ENCODE results near the gene SEMA4D. TPM values are rescaled to one million over a fixed set of nuclear protein-coding genes. Genes with fewer than 3 reads are reported as not detected.
A peak's percentile ranks its signal among the peaks of the same experiment; 100 is the strongest.

Gene SEMA4D, protein sequence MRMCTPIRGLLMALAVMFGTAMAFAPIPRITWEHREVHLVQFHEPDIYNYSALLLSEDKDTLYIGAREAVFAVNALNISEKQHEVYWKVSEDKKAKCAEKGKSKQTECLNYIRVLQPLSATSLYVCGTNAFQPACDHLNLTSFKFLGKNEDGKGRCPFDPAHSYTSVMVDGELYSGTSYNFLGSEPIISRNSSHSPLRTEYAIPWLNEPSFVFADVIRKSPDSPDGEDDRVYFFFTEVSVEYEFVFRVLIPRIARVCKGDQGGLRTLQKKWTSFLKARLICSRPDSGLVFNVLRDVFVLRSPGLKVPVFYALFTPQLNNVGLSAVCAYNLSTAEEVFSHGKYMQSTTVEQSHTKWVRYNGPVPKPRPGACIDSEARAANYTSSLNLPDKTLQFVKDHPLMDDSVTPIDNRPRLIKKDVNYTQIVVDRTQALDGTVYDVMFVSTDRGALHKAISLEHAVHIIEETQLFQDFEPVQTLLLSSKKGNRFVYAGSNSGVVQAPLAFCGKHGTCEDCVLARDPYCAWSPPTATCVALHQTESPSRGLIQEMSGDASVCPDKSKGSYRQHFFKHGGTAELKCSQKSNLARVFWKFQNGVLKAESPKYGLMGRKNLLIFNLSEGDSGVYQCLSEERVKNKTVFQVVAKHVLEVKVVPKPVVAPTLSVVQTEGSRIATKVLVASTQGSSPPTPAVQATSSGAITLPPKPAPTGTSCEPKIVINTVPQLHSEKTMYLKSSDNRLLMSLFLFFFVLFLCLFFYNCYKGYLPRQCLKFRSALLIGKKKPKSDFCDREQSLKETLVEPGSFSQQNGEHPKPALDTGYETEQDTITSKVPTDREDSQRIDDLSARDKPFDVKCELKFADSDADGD
- total RNA-seq (9.4 and 10.0 TPM in 2 replicates), polyA plus RNA-seq (10.1 and 10.4 TPM in 2 replicates)

DNA sequence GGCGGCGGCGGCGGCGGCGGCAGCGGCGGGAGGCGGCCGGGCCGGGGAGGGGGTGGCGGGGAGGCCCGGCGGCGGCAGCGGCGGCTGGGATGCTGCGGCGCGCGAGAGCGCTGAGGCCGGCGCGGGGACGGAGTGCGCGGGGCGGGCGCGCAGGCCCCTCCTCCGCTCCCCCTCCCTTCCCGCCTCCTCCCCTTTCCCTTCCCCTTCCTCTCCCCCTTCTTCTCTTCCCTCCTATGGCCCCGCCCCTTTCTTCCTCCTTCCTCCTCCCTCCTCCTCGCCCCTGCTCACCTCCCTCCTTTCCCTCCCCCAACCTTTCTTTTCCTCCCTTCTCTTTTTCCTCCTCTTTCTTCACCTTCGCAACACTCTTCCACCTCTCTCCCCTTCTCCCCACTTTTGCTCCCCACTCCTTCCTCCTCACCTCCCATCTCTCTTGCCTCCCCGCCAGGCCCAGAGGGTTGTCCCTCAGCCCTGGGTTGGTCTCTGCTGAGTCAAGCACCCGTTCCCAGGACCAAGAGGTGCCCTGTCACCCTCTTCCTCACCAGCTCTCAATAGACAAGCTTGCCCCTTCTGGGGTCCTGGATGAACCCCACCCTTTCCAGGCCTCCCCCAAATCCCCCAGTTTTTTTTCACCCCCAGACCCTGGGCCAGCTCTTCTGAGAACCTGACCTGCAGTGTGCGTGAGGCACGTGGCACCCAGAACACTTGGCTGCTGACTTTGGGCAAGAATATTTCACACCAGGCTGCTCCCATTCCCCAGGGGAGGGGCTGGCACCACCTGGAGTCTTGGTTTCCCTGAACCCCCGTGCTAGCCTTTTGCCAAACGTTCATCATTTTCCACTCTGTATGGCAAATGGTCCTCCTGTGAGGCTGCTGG lies at the start of gene SEMA4D:
TSS of gene SEMA4D (minus strand) at position 136 of the 874 bp plus-strand sequence. CDS start 92,657 bp downstream, outside the sequence.
- H2AFZ ChIP-seq: peak within 1 kb of the TSS; percentile 80
- H3K4me2 ChIP-seq: peak within 1 kb of the TSS; percentile 94
- H3K9me2 ChIP-seq (replicated peaks; ENCODE audit: insufficient read depth): no peaks in the 10 kb centered on the region
- TF ChIP-seq CTCF (IDR thresholded peaks at IDR 0.05; ENCODE audit: poor library complexity): no peak
- H3K79me2 ChIP-seq: peaks cover 40% of the 10 kb centered on the region
- peak within 1 kb of the TSS; percentile 58 for H3K27ac ChIP-seq
- H3K27me3 ChIP-seq: no peaks in the 10 kb centered on the region
- peaks cover 4% of the 10 kb centered on the region for H3K4me1 ChIP-seq (ENCODE audit: insufficient read depth)
- DNase-seq (ENCODE audit: low spot score): peak; percentile 86
- WGBS (ENCODE audit: low lambda C conversion rate, missing lambda C conversion rate): 74% methylated on average over 7 of the region's 42 CpGs
- no peaks in the 10 kb centered on the region for H3K36me3 ChIP-seq (replicated peaks; ENCODE audit: insufficient read depth, low read depth)
- H3K9me3 ChIP-seq (ENCODE audit: low read depth): no peaks in the 10 kb centered on the region
- peak within 1 kb of the TSS; percentile 85 for H3K4me3 ChIP-seq
- no peaks in the 10 kb centered on the region for H4K20me1 ChIP-seq (ENCODE audit: insufficient read depth, poor library complexity, severe bottlenecking)

DNA sequence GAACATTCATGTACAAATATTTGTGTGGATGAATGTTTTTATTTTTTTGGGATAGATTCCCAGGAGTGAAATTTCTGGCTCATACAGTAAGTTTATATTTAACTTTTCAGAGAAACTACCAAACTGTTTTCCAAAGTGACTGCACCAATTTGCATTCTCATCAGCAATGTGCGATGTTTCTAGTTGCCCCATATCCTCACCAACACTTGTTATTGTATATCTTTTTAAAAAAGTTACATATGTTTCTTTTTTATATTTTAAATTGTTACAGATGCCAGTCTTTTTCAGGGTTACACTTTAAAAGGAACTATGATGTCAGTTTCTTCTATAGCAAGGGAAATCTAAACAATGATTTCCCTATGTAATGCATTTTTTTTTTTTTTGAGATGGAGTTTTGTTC lies 49.1 kb upstream of the SEMA4D start:
- Histone ChIP-seq H2AFZ (no peak overlapping the region), H3K9me3 (ENCODE audit: low read depth) (no peaks in the 10 kb centered on the region), H3K27me3 (no peaks in the 10 kb centered on the region), H3K4me2 (no peak overlapping the region), H4K20me1 (ENCODE audit: insufficient read depth, poor library complexity, severe bottlenecking) (no peaks in the 10 kb centered on the region), H3K9me2 (replicated peaks; ENCODE audit: insufficient read depth) (no peaks in the 10 kb centered on the region), H3K36me3 (replicated peaks; ENCODE audit: insufficient read depth, low read depth) (no peaks in the 10 kb centered on the region), H3K4me3 (no peak overlapping the region), H3K4me1 (ENCODE audit: insufficient read depth) (no peaks in the 10 kb centered on the region), H3K79me2 (no peaks in the 10 kb centered on the region), H3K27ac (no peak overlapping the region)
- DNase-seq (ENCODE audit: low spot score): no peak
- WGBS (ENCODE audit: low lambda C conversion rate, missing lambda C conversion rate): 94% methylated on average over 1 of the region's 1 CpG
- no peak for TF ChIP-seq EZH2phosphoT487 (IDR thresholded peaks at IDR 0.05; ENCODE audit: low read depth, severe bottlenecking, unreplicated experiment)
- TF ChIP-seq CTCF (IDR thresholded peaks at IDR 0.05; ENCODE audit: poor library complexity): no peak
- TF ChIP-seq EZH2 (IDR thresholded peaks at IDR 0.05; ENCODE audit: borderline replicate concordance): no peak

- no peaks in the 10 kb centered on the region for H4K20me1 ChIP-seq (ENCODE audit: insufficient read depth, poor library complexity, severe bottlenecking)
- no peak overlapping the region for H3K27ac ChIP-seq
- H3K4me1 ChIP-seq (ENCODE audit: insufficient read depth): no peaks in the 10 kb centered on the region
- H3K27me3 ChIP-seq: no peaks in the 10 kb centered on the region
- H3K9me3 ChIP-seq (ENCODE audit: low read depth): no peaks in the 10 kb centered on the region
- no peaks in the 10 kb centered on the region for H3K9me2 ChIP-seq (replicated peaks; ENCODE audit: insufficient read depth)
- no peak overlapping the region for H2AFZ ChIP-seq
- no peak overlapping the region for H3K4me2 ChIP-seq
- no peak overlapping the region for H3K4me3 ChIP-seq
- 81% methylated on average over 5 of the region's 5 CpGs for WGBS (ENCODE audit: low lambda C conversion rate, missing lambda C conversion rate)
- DNase-seq (ENCODE audit: low spot score): no peak
- TF ChIP-seq EZH2 (IDR thresholded peaks at IDR 0.05; ENCODE audit: borderline replicate concordance) (no peak), EZH2phosphoT487 (IDR thresholded peaks at IDR 0.05; ENCODE audit: low read depth, severe bottlenecking, unreplicated experiment) (no peak), CTCF (IDR thresholded peaks at IDR 0.05; ENCODE audit: poor library complexity) (no peak)
- H3K36me3 ChIP-seq (replicated peaks; ENCODE audit: insufficient read depth, low read depth): no peaks in the 10 kb centered on the region
- no peaks in the 10 kb centered on the region for H3K79me2 ChIP-seq
Measured at GRCh38 chr9:89544279-89544661, 46.4 kb upstream of the SEMA4D start.
